ENCODE measurements around the gene SPATA18. TPM values are rescaled to one million over a fixed set of nuclear protein-coding genes. Genes with fewer than 3 reads are reported as not detected.

Gene SPATA18
- total and polyA plus RNA-seq, 10 donors, result 0.18 to 3.3 (median 0.68) TPM

- 74 to 88% (median 83%) methylated on average over 1 of the region's 1 CpG for WGBS, 5 donors
- Histone ChIP-seq H3K9me3 (no peaks in the 10 kb centered on the region), H3K27me3 (replicated peaks in 1 of 7) (peaks cover 0 to 4% (median 0%) of the 10 kb centered on the region in 7 donors), H3K27ac (no peak overlapping the region), H3K4me3 (no peak overlapping the region), H3K36me3 (no peaks in the 10 kb centered on the region), H3K4me1 (no peaks in the 10 kb centered on the region)
- intact Hi-C loops (cut with DNase I; ENCODE audit: low total_unique reads), result no loop called here
- no peak for DNase-seq
- TF ChIP-seq, protein P1, sequence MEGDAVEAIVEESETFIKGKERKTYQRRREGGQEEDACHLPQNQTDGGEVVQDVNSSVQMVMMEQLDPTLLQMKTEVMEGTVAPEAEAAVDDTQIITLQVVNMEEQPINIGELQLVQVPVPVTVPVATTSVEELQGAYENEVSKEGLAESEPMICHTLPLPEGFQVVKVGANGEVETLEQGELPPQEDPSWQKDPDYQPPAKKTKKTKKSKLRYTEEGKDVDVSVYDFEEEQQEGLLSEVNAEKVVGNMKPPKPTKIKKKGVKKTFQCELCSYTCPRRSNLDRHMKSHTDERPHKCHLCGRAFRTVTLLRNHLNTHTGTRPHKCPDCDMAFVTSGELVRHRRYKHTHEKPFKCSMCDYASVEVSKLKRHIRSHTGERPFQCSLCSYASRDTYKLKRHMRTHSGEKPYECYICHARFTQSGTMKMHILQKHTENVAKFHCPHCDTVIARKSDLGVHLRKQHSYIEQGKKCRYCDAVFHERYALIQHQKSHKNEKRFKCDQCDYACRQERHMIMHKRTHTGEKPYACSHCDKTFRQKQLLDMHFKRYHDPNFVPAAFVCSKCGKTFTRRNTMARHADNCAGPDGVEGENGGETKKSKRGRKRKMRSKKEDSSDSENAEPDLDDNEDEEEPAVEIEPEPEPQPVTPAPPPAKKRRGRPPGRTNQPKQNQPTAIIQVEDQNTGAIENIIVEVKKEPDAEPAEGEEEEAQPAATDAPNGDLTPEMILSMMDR (IDR thresholded peaks at IDR 0.05 in 8 of 11, conservative IDR thresholded peaks at IDR 0.05 in 3 of 11), result no peak
- TF ChIP-seq POLR2AphosphoS5 (IDR thresholded peaks at IDR 0.05), result no peak
- TF ChIP-seq POLR2A (IDR thresholded peaks at IDR 0.05), result no peak
Observed at GRCh38 chr4:52093466-52093865, 42.4 kb downstream of the SPATA18 start.

GRCh38 chr4:52094376-52095145 lies 43.5 kb downstream of the SPATA18 start:
- intact Hi-C loops (cut with DNase I; ENCODE audit: low total_unique reads), result no loop called here
- H3K9me3 ChIP-seq, result no peaks in the 10 kb centered on the region
- no peaks in the 10 kb centered on the region for H3K4me1 ChIP-seq
- 79 to 91% (median 88%) methylated on average over 8 of the region's 8 CpGs for WGBS, 5 donors
- no peak overlapping the region for H3K27ac ChIP-seq
- H3K27me3 ChIP-seq (replicated peaks in 1 of 7), result peaks cover 0 to 4% (median 0%) of the 10 kb centered on the region in 7 donors
- DNase-seq, result no peak
- H3K4me3 ChIP-seq, result no peak overlapping the region
- no peaks in the 10 kb centered on the region for H3K36me3 ChIP-seq
- TF ChIP-seq POLR2AphosphoS5 (IDR thresholded peaks at IDR 0.05), result no peak
- no peak for TF ChIP-seq POLR2A (IDR thresholded peaks at IDR 0.05)
- TF ChIP-seq, protein P1 (IDR thresholded peaks at IDR 0.05 in 8 of 11, conservative IDR thresholded peaks at IDR 0.05 in 3 of 11), result no peak

DNA sequence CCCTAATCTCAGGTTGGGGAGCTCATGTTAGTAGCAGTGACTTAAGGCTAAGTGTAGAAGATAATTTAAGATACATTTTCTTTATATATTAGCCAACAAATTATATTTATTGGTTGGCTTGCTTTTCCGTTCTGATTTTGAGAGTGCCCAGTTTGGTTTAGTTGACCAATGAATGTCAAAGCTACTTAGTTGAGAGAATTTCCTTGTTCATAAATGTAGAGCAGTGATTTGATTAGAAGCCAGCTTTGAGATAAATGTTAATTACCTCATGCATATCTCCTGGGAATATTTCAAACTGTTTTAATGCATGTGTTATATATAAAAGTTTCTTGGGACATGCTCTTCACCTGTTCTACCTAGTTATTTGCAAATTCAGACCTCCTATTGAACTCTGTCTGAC lies 44.3 kb downstream of the SPATA18 start:
- Histone ChIP-seq H3K4me3 (no peak overlapping the region), H3K27ac (no peak overlapping the region), H3K9me3 (no peaks in the 10 kb centered on the region), H3K4me1 (no peaks in the 10 kb centered on the region), H3K27me3 (replicated peaks in 1 of 7) (peaks cover 0 to 4% (median 0%) of the 10 kb centered on the region in 7 donors), H3K36me3 (no peaks in the 10 kb centered on the region)
- no peak for DNase-seq
- 88 to 98% (median 93%) methylated on average over 1 of the region's 1 CpG for WGBS, 5 donors
- intact Hi-C loops (cut with DNase I; ENCODE audit: low total_unique reads), result no loop called here
- TF ChIP-seq, protein P1 (IDR thresholded peaks at IDR 0.05 in 8 of 11, conservative IDR thresholded peaks at IDR 0.05 in 3 of 11), result no peak
- TF ChIP-seq POLR2AphosphoS5 (IDR thresholded peaks at IDR 0.05), result no peak

GRCh38 chr4:52096048-52096447 lies 44.9 kb downstream of the SPATA18 start:
- H3K27me3 ChIP-seq (replicated peaks in 1 of 7), result peaks cover 0 to 4% (median 0%) of the 10 kb centered on the region in 7 donors
- DNase-seq, result no peak
- no peaks in the 10 kb centered on the region for H3K9me3 ChIP-seq
- H3K4me3 ChIP-seq, result no peak overlapping the region
- no peaks in the 10 kb centered on the region for H3K4me1 ChIP-seq
- TF ChIP-seq POLR2A (IDR thresholded peaks at IDR 0.05), result no peak
- TF ChIP-seq, protein P1 (IDR thresholded peaks at IDR 0.05 in 8 of 11, conservative IDR thresholded peaks at IDR 0.05 in 3 of 11), result no peak
- no peak for TF ChIP-seq POLR2AphosphoS5 (IDR thresholded peaks at IDR 0.05)
- intact Hi-C loops (cut with DNase I; ENCODE audit: low total_unique reads), result no loop called here
- no peaks in the 10 kb centered on the region for H3K36me3 ChIP-seq
- H3K27ac ChIP-seq, result no peak overlapping the region

Measured in spleen (tissue), 11 donors.